ENCODE results near the gene FLT3LG. TPM values are rescaled to one million over a fixed set of nuclear protein-coding genes. Genes with fewer than 3 reads are reported as not detected.

The FLT3LG gene
- total and polyA plus RNA-seq, 2 experiments from 2014 or later, result 1.3 to 4.6 TPM

GRCh38 chr19:49488046-49488862 is 14.2 kb downstream of the FLT3LG start:
- in situ Hi-C loops (cut with MboI), result no loop called here
- H3K79me2 ChIP-seq (ENCODE audit: insufficient read depth), result peaks cover 45% of the 10 kb centered on the region
- no peaks in the 10 kb centered on the region for H3K27me3 ChIP-seq (replicated peaks; ENCODE audit: insufficient read depth)
- no peak overlapping the region for H2AFZ ChIP-seq
- TF ChIP-seq EZH2 (IDR thresholded peaks at IDR 0.05; ENCODE audit: insufficient read depth, poor library complexity, severe bottlenecking) (no peak), EZH2phosphoT487 (IDR thresholded peaks at IDR 0.05; ENCODE audit: insufficient read depth, low read depth) (no peak)
- peaks cover 7% of the 10 kb centered on the region; the same call in 1 of the 2 replicates for H3K4me1 ChIP-seq (ENCODE audit: insufficient read depth)
- peaks cover 50% of the 10 kb centered on the region for H3F3A ChIP-seq (ENCODE audit: insufficient read depth)
- H4K20me1 ChIP-seq (ENCODE audit: insufficient read depth), result peaks cover 12% of the 10 kb centered on the region; the same call in 1 of the 2 replicates
- 1% methylated on average over 26 of the region's 26 CpGs for WGBS, 2 experiments (ENCODE audit: low coverage in 1 of 2, low lambda C conversion rate in 2 of 2, missing lambda C conversion rate in 2 of 2)
- H3K4me3 ChIP-seq, result peak overlapping the region; percentile 92
- no peaks in the 10 kb centered on the region for H3K9me3 ChIP-seq (ENCODE audit: low read depth)
- peaks cover 43% of the 10 kb centered on the region for H3K36me3 ChIP-seq (ENCODE audit: low read depth)
- peak overlapping the region; percentile 99 for H3K9ac ChIP-seq
- H3K27ac ChIP-seq, result peak overlapping the region; percentile 86
- peak overlapping the region; percentile 99 for H3K4me2 ChIP-seq (ENCODE audit: unreplicated experiment)
- H3K9me2 ChIP-seq (ENCODE audit: insufficient read depth), result no peaks in the 10 kb centered on the region
- DNase-seq, result peak; percentile 52

DNA sequence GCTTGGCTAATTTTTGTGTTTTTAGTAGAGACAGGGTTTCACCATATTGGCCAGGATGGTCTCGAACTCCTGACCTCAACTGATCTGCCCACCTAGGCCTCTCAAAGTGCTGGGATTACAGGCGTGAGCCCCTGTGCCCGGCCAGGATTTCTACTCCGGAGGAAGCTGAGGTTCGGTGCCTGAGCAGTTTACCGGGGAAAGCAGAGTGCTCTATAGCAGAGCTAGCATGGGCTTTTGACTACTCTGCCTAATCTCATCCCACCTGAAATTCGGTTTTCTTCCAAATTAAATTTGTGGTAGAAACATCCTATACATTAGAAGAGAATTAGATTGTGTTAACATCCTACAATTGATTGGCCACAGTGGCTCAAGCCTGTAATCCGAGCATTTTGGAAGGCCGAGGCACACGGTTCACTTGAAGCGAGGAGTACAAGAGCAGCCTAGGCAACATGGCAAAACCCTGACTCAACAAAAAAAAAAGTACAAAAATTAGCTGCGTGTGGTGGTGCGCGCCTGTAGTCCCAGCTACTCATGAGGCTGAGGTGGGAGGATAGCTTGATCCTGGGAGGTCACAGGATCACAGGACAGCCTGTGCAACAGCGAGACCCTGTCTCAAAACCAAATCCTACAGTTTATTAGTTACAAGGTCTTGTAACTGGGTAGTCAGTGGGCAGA is 15.0 kb downstream of the FLT3LG start:
- Histone ChIP-seq H3K4me2 (ENCODE audit: unreplicated experiment) (peak overlapping the region; percentile 99), H4K20me1 (ENCODE audit: insufficient read depth) (peaks cover 12% of the 10 kb centered on the region; the same call in 1 of the 2 replicates), H3K79me2 (ENCODE audit: insufficient read depth) (peaks cover 45% of the 10 kb centered on the region), H3K36me3 (ENCODE audit: low read depth) (peaks cover 44% of the 10 kb centered on the region), H3F3A (ENCODE audit: insufficient read depth) (peaks cover 52% of the 10 kb centered on the region), H2AFZ (no peak overlapping the region), H3K4me1 (ENCODE audit: insufficient read depth) (peaks cover 7% of the 10 kb centered on the region; the same call in 1 of the 2 replicates), H3K9me3 (ENCODE audit: low read depth) (no peaks in the 10 kb centered on the region), H3K4me3 (peak overlapping the region; percentile 92), H3K9ac (peak overlapping the region; percentile 99), H3K27ac (peak overlapping the region; percentile 86), H3K27me3 (replicated peaks; ENCODE audit: insufficient read depth) (no peaks in the 10 kb centered on the region), H3K9me2 (ENCODE audit: insufficient read depth) (no peaks in the 10 kb centered on the region)
- TF ChIP-seq EZH2 (IDR thresholded peaks at IDR 0.05; ENCODE audit: insufficient read depth, poor library complexity, severe bottlenecking) (no peak), EZH2phosphoT487 (IDR thresholded peaks at IDR 0.05; ENCODE audit: insufficient read depth, low read depth) (no peak)
- 6 to 7% methylated on average over 15 of the region's 15 CpGs for WGBS, 2 experiments (ENCODE audit: low coverage in 1 of 2, low lambda C conversion rate in 2 of 2, missing lambda C conversion rate in 2 of 2)
- DNase-seq, result peak; percentile 60
- in situ Hi-C loops (cut with MboI), result no loop called here

DNA sequence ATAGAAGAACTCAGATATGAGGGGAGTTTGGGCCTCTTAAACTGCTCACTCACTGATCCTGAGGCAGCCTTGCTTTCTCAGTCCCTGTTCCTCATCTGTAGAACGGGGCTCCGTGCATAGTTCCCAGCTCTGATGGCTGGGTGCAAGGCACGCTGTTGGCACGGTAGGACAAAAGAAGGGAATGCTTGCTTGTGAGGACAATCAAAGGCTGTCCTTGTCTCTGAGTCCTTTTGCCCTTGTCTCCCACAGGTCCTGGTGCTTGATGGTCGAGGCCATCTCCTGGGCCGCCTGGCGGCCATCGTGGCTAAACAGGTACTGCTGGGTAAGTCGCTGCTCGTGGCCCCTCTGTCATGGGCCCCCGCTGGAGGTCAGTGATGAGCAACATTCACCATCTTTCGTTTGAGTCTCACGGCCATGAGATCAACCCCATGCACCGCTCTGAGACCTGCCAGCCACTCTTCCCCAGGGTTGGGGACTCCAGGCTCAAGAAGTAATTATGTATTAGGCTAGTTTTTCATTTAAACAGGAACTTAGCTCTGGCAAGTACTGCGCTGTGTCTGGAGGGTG is 15.7 kb downstream of the FLT3LG start:
- DNase-seq, result peak; percentile 52
- peak overlapping the region; percentile 92 for H3K4me3 ChIP-seq
- peaks cover 12% of the 10 kb centered on the region; the same call in 1 of the 2 replicates for H4K20me1 ChIP-seq (ENCODE audit: insufficient read depth)
- WGBS, 2 experiments (ENCODE audit: low coverage in 1 of 2, low lambda C conversion rate in 2 of 2, missing lambda C conversion rate in 2 of 2), result 56 to 65% methylated on average over 15 of the region's 15 CpGs
- peak overlapping the region; percentile 99 for H3K4me2 ChIP-seq (ENCODE audit: unreplicated experiment)
- H3K27me3 ChIP-seq (replicated peaks; ENCODE audit: insufficient read depth), result no peaks in the 10 kb centered on the region
- peaks cover 45% of the 10 kb centered on the region for H3K79me2 ChIP-seq (ENCODE audit: insufficient read depth)
- in situ Hi-C loops (cut with MboI), result no loop called here
- H3K27ac ChIP-seq, result peak overlapping the region; percentile 86
- H3K9me2 ChIP-seq (ENCODE audit: insufficient read depth), result no peaks in the 10 kb centered on the region
- H3F3A ChIP-seq (ENCODE audit: insufficient read depth), result peaks cover 53% of the 10 kb centered on the region
- TF ChIP-seq EZH2 (IDR thresholded peaks at IDR 0.05; ENCODE audit: insufficient read depth, poor library complexity, severe bottlenecking) (no peak), EZH2phosphoT487 (IDR thresholded peaks at IDR 0.05; ENCODE audit: insufficient read depth, low read depth) (no peak)
- H2AFZ ChIP-seq, result no peak overlapping the region
- peaks cover 7% of the 10 kb centered on the region; the same call in 1 of the 2 replicates for H3K4me1 ChIP-seq (ENCODE audit: insufficient read depth)
- H3K36me3 ChIP-seq (ENCODE audit: low read depth), result peaks cover 44% of the 10 kb centered on the region
- H3K9ac ChIP-seq, result peak overlapping the region; percentile 99
- no peaks in the 10 kb centered on the region for H3K9me3 ChIP-seq (ENCODE audit: low read depth)

All from GM23248 (cell line).